AG09319 (cell line): ENCODE data around the gene PC.
A peak's percentile ranks its signal among the peaks of the same experiment; 100 is the strongest.
"Not testable (repeated sequence)": the region's sequence is repeated elsewhere in the genome, so short reads cannot be mapped to it uniquely, and the experiment has no call there.

Experiments used
- DNase-seq: peaks from one replicate; pipeline ENCODE4 v3.0.0-alpha.2; 2010; ENCODE audit warnings: low read depth; ENCODE audit errors: extremely low read depth
- CTCF ChIP-seq: IDR thresholded peaks from 2 replicates; pipeline ENCODE4 v1.5.1; 2011; ENCODE audit warnings: low read depth, mild to moderate bottlenecking, inconsistent platforms, low read length, moderate library complexity

The PC gene

GRCh38 chr11:66841861-66842260 lies 116.3 kb downstream of the PC start:
- no peak for DNase-seq
- no peak for TF ChIP-seq CTCF

DNA sequence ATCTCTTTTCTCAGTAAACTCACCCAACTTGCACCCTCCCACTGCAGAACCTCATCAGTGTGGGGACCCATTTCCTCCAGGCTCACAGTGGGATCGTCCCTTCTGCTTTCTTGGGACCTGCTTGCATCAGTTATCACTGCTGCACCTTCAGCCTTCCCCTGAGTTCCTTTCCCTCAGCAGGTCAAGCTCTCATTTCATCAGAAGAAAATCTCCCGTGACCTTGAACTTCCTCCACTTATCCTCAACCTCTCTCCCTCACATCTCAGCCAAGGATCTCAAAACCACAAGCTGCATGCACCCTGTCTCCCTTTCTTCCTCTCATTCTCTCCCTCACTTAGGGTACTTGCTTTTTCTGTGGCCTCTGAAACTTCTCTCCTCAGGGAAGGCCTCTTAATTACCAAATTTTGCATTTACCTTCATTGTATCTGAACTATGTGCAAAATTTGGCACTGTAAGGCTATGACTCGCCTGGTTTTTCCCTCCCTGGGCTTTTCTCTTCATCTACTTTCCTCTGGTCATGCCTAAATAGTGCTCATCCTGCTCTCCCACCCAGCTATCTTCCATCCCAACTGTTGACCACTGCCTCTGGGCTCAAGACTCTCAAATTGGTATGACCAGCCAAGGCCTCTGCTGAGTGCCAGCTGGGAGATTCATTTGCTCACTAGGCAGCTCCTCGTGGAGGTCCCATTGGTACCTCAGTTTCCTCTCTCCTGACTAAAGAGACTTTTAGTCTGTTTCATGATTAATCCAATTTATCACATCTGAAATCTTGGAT lies 117.7 kb downstream of the PC start:
- DNase-seq = no peak
- no peak for TF ChIP-seq CTCF

DNA sequence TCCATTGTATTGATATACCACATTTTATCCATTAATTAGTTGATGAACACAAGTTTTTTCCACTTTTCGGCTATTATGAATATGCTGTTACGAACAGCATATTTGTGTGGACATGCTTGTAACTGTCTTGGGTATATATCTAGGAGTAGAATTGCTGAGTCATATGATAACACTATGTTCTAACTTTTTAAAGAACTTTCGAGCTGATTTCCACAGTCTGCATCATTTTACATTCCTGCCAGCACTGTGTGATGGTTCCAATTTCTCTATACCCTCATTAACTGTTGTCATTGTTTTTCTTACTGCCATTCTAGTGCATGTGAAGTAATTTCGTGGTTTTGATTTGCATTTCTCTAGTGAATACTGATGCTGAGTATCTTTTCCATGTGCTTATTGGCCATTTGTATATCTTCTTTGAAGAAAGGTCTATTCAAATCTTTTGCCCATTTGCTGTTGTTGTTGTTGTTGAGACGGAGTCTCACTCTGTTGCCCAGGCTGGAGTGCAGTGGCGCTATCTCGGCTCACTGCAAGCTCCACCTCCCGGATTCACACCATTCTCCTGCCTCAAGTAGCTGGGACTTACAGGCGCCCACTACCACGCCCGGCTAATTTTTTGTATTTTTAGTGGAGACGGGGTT lies 122.3 kb downstream of the PC start:
- no peak for TF ChIP-seq CTCF
- DNase-seq = peak; percentile 62

- TF ChIP-seq CTCF = no peak
- DNase-seq = no peak
These were observed 123.2 kb downstream of the PC start for GRCh38 chr11:66834943-66835342.

DNA sequence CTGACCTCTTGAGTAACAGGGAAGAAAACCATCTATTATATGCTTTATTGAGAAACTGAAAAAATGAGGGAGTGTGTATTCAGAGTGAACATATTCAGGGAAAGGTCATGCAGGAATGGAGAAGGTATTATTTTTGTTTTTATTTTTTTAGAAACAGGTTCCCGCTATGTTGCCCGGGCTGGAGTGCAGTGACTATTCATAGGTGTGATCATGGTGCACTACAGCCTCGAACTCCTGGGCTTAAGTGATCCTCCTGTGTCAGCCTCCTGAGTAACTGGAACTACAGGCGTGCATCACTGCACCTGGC lies 123.7 kb downstream of the PC start:
- no peak for TF ChIP-seq CTCF
- no peak for DNase-seq

DNA sequence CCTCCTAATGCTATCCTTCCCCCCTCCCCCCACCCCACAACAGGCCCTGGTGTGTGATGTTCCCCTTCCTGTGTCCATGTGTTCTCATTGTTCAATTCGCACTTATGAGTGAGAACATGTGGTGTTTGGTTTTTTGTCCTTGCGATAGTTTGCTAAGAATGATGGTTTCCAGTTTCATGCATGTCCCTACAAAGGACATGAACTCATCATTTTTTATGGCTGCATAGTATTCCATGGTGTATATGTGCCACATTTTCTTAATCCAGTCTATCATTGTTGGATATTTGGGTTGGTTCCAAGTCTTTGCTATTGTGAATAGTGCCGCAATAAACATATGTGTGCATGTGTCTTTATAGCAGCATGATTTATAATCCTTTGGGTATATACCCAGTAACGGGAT lies 133.6 kb downstream of the PC start:
- not testable (repeated sequence) for DNase-seq

- no peak for DNase-seq
- no peak for TF ChIP-seq CTCF
These were observed 134.5 kb downstream of the PC start for GRCh38 chr11:66823700-66824099.

- no peak for TF ChIP-seq CTCF
- DNase-seq = no peak
These were observed 137.3 kb downstream of the PC start for GRCh38 chr11:66820901-66821300.
